Left ventricle myocardium inferior (tissue), 1 donor: ENCODE data around the gene XPO6. TPM values are rescaled to one million over a fixed set of nuclear protein-coding genes. Genes with fewer than 3 reads are reported as not detected.

Experiments used
- DNase-seq: peaks from one replicate; pipeline ENCODE4 v3.0.0-alpha.2; 2020
- H3K27ac ChIP-seq: fragments of 200-600 bp; replicated peaks from 2 replicates; pipeline ENCODE4 v1.8.0; 2021
- H3K27me3 ChIP-seq: fragments of 200-600 bp; 2 replicates; pipeline ENCODE4 v1.8.0; 2021; ENCODE audit warnings: low read depth
- H3K36me3 ChIP-seq: fragments of 200-600 bp; 2 replicates; pipeline ENCODE4 v1.8.0; 2021
- H3K4me1 ChIP-seq: fragments of 200-600 bp; 2 replicates; pipeline ENCODE4 v1.8.0; 2021
- H3K4me3 ChIP-seq: fragments of 200-600 bp; 2 replicates; pipeline ENCODE4 v1.8.0; 2021; ENCODE audit warnings: mild to moderate bottlenecking, moderate library complexity
- H3K9me3 ChIP-seq: fragments of 200-600 bp; replicated peaks from 2 replicates; pipeline ENCODE4 v1.8.0; 2021
- intact Hi-C: fragments of 100-400 bp; cut with micrococcal nuclease; formaldehyde crosslinking; loops from one replicate; pipeline ENCODE4 v1.11.0; 2022
- total RNA-seq: library from RNA; stranded (reverse); fragmentation: NEBNext Ultra II Directional; extraction: Animal tissue kit (Norgen Biotek cat#: 25700); gene quantifications from one replicate; pipeline ENCODE4 v1.2.1, GENCODE V29; 2021
- TF ChIP-seq, protein P1 (sequence below): fragments of 200-600 bp; IDR thresholded peaks from 2 replicates; pipeline ENCODE4 v1.8.0; 2021; ENCODE audit warnings: antibody characterized with exemption, mild to moderate bottlenecking, borderline replicate concordance
- donor health status: DM: no; HTN: yes; CAD: no; lungs with severe emphysema.

The XPO6 gene
- total RNA-seq, 1 donor from 2014 or later: 26.4 TPM

DNA sequence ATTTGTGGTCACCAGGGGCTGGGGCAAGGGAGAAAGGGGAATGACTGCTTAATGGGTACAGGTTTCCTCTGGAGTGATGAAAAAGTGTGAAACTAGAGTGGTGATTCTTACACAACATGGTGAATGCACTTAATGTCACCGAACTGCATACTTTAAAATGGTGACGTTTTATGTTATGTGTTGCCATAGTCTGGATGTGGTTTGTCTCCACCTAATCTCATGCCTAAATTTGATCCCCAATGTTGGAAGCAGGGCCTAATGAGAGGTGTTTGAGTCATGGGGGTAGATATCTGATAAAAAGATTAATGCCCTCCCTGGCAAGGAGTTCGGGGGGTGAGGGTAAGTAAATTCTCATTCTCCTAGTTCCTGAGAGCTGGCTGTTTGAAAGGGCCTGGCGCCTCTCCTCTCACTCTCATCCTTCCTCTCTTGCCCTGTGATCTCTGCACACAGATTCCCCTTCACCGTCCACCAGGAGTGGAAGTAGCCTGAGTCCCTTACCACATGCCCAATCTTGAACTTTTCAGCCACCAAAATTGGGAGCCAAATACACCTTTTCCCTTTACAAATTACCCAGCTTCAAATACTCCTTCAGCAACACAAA, 15.3 kb downstream of the XPO6 start:
- TF ChIP-seq, protein P1, sequence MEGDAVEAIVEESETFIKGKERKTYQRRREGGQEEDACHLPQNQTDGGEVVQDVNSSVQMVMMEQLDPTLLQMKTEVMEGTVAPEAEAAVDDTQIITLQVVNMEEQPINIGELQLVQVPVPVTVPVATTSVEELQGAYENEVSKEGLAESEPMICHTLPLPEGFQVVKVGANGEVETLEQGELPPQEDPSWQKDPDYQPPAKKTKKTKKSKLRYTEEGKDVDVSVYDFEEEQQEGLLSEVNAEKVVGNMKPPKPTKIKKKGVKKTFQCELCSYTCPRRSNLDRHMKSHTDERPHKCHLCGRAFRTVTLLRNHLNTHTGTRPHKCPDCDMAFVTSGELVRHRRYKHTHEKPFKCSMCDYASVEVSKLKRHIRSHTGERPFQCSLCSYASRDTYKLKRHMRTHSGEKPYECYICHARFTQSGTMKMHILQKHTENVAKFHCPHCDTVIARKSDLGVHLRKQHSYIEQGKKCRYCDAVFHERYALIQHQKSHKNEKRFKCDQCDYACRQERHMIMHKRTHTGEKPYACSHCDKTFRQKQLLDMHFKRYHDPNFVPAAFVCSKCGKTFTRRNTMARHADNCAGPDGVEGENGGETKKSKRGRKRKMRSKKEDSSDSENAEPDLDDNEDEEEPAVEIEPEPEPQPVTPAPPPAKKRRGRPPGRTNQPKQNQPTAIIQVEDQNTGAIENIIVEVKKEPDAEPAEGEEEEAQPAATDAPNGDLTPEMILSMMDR: no peak
- no peaks in the 10 kb centered on the region for H3K27me3 ChIP-seq
- intact Hi-C loops: no loop called here
- H3K4me1 ChIP-seq: peaks cover 17% of the 10 kb centered on the region
- no peaks in the 10 kb centered on the region for H3K9me3 ChIP-seq
- H3K27ac ChIP-seq: no peak overlapping the region
- H3K4me3 ChIP-seq: no peak overlapping the region
- DNase-seq: no peak
- H3K36me3 ChIP-seq: peaks cover 19% of the 10 kb centered on the region

DNA sequence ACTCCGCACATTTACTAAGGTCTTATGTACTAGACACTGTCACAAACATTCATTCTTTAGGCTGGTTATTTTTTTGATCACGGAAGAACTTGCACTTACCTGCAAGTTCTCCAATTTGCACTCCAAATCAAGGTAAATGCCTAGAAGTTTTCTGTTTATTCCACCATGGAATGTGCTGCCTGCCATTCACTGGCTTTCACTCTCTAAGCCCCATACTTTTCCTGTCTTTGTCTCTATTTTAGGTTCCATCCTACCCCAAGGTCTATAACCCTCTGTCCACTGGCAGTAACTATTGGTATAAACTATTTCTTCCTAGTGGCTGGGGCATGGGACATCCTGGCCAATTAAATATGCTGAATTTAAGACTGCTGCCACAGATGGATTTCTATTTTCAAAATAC, 15.9 kb downstream of the XPO6 start:
- Histone ChIP-seq H3K9me3 (no peaks in the 10 kb centered on the region), H3K4me3 (no peak overlapping the region), H3K27ac (no peak overlapping the region), H3K27me3 (no peaks in the 10 kb centered on the region), H3K36me3 (peaks cover 14% of the 10 kb centered on the region), H3K4me1 (peaks cover 17% of the 10 kb centered on the region)
- TF ChIP-seq, protein P1: no peak
- no peak for DNase-seq
- intact Hi-C loops: no loop called here

DNA sequence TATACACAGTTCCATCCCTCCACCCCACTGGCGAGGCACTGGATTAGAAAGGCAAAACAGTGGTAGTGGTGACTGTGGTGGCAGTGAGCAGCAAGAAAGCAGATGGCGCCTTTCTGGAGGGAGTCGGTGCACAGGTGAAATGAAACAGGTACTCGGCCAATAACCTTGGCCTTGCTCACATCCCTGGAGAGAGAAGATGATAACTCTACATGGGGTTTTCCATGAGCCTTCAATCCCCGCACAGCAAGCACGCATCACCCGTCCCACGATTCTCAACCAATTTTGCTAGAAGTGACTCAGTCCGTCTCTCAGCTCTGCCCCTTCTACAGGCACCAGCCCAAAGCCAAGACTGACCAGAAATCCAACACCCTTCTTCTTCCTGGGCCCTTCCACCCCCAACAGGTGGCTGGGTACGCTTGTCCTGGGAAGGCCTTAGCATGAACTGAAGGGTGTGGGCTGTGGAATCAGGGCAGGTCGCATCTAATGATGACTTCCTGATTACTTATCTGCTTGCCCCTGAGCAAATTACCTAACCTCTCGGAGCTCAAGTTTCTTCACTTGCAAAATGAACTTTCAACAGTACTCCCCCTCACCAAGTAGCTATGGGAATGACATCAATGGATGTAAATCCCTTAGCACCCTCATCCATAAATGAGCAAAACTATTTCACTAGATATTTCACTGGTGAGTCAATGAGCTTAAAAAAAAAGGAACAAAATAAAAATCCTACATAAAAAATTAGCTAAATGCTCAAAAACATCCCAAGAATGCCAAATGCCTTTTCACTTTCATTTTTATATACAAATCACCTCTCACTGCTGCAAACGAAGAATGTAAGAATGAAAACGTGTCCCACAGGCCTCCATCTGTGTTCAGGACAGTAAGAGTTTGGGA, 18.0 kb downstream of the XPO6 start:
- Histone ChIP-seq H3K36me3 (peaks cover 7% of the 10 kb centered on the region), H3K9me3 (no peaks in the 10 kb centered on the region), H3K27me3 (no peaks in the 10 kb centered on the region), H3K4me3 (no peak overlapping the region), H3K4me1 (peaks cover 27% of the 10 kb centered on the region), H3K27ac (no peak overlapping the region)
- no peak for DNase-seq
- intact Hi-C loops: no loop called here
- TF ChIP-seq, protein P1: no peak

DNA sequence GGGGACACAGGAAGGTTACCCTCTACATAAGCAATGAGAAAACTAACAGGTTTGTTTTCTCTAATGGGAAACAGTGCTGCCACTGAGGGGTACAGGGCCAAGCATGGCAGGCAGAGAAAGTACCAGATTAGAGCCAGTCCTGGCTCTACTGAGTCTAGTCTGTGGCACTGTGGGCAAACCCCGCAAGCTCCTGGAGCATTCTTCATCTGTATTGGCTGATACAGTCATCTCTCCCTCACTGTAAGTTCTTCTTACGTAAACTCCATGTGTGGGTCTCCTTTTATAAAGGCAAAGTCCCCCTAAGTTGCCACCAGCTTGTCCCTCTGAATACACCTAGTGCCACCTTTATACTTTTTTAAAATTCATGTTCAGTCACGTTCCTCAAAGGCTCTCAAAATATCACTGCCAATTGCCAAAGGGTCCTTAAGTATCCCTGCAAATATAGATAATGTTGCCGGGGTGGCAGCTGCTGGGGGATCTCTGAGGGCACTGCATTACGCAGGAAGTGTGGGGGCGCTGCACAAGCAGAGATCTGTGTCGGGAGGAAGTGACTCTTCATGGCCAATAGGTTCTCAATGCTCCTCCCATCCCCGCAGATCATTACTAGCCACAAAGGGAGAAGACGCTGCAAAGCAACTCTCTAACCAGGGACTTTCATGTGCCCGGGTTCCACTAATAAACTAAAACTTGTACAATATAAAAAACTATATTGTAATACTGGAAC, 18.8 kb downstream of the XPO6 start:
- TF ChIP-seq, protein P1: no peak
- Histone ChIP-seq H3K9me3 (no peaks in the 10 kb centered on the region), H3K36me3 (peaks cover 7% of the 10 kb centered on the region), H3K27ac (no peak overlapping the region), H3K27me3 (no peaks in the 10 kb centered on the region), H3K4me1 (peaks cover 30% of the 10 kb centered on the region), H3K4me3 (no peak overlapping the region)
- no peak for DNase-seq
- intact Hi-C loops: no loop called here

DNA sequence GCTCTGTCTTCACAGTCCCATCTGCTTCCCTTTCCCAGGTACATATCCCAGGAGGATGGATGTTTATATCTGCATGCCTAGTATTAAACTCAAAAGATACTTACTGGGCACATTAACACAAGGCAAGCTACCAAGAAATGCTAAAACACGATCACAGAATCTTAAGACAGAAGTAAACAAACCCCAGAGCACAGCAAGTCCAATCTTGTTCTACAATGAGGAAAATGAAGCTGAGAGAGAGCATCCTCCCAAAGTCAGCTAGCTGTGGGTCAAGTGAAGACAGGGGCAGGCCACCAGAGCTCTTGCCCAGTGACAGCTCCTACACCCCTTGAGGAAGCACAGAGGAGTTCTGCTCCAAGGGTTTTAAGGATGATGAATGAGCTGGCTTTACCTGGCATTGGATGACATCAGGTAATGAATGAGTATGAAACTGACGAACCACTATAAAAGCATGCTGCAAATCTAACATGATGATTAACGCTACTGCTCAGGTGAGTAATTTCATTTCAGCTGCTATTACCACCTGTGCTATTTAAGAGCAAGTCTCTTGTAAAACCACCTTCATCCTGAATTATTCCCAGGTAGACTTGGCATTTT, 20.3 kb downstream of the XPO6 start:
- intact Hi-C loops: no loop called here
- peaks cover 45% of the 10 kb centered on the region for H3K4me1 ChIP-seq
- no peaks in the 10 kb centered on the region for H3K9me3 ChIP-seq
- no peak overlapping the region for H3K4me3 ChIP-seq
- peaks cover 7% of the 10 kb centered on the region for H3K36me3 ChIP-seq
- no peaks in the 10 kb centered on the region for H3K27me3 ChIP-seq
- no peak for DNase-seq
- no peak overlapping the region for H3K27ac ChIP-seq
- TF ChIP-seq, protein P1: no peak
